Choroid plexus epithelial cell (primary cell): ENCODE results near the gene TPPP3.

ENCODE experiments used
- DNase-seq: peaks from one replicate; pipeline ENCODE4 v3.0.0-alpha.2; 2010; ENCODE audit warnings: low read depth
- H3K4me3 ChIP-seq: 2 replicates; pipeline ENCODE4 v1.5.1; 2011; ENCODE audit warnings: low read depth, mild to moderate bottlenecking, control low read depth, low read length, moderate library complexity
- CTCF ChIP-seq: conservative IDR thresholded peaks from 2 replicates; pipeline ENCODE4 v1.5.1; 2011; ENCODE audit warnings: low read depth, mild to moderate bottlenecking, control low read depth, inconsistent platforms, low read length, moderate library complexity

TPPP3 gene

GRCh38 chr16:67430977-67431774 is 37.9 kb upstream of the TPPP3 start, which contains the start of gene HSD11B2:
HSD11B2 (plus strand) TSS chr16:67431121; CDS start chr16:67431249, 128 bp downstream.
- peak; percentile 36 for DNase-seq
- no peak for TF ChIP-seq CTCF
- peak within 1 kb of the TSS; percentile 40 for H3K4me3 ChIP-seq

GRCh38 chr16:67430504-67430976 is 37.2 kb upstream of the TPPP3 start:
- no peak for DNase-seq
- TF ChIP-seq CTCF, result no peak
- H3K4me3 ChIP-seq, result peak overlapping the region; percentile 40

GRCh38 chr16:67429799-67430503 is 36.7 kb upstream of the TPPP3 start:
- TF ChIP-seq CTCF, result no peak
- DNase-seq, result no peak
- H3K4me3 ChIP-seq, result no peak overlapping the region

GRCh38 chr16:67429053-67429798 is 35.9 kb upstream of the TPPP3 start:
- H3K4me3 ChIP-seq, result no peak overlapping the region
- no peak for TF ChIP-seq CTCF
- no peak for DNase-seq

- no peak overlapping the region for H3K4me3 ChIP-seq
- peak; percentile 93 for TF ChIP-seq CTCF
- peak; percentile 71 for DNase-seq
Measured at GRCh38 chr16:67428146-67428731, 34.9 kb upstream of the TPPP3 start.

GRCh38 chr16:67426950-67427349 is 33.7 kb upstream of the TPPP3 start:
- DNase-seq, result peak; percentile 50
- no peak for TF ChIP-seq CTCF
- no peak overlapping the region for H3K4me3 ChIP-seq
